ENCODE measurements around the gene DAP.

DNA sequence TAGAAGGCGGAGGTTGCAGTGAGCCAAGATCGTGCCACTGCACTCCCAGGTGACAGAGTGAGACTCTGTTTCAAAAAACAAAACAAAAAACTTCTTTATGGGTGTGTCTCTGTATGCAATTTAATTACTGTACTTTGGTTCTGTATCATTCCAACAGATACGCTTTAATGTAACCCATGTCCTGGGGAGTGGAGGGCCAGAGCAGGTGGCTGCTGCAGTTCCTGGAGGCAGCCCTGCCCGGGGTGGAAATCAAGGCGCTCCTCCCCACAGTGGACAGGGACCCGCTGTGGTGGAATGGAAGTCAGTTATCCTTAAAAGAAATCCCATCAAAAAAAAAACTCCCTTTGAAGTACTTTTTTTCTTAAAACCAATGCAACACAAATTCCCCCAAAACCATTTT, 1.9 kb downstream of the DAP start:
- TF ChIP-seq, protein P1, sequence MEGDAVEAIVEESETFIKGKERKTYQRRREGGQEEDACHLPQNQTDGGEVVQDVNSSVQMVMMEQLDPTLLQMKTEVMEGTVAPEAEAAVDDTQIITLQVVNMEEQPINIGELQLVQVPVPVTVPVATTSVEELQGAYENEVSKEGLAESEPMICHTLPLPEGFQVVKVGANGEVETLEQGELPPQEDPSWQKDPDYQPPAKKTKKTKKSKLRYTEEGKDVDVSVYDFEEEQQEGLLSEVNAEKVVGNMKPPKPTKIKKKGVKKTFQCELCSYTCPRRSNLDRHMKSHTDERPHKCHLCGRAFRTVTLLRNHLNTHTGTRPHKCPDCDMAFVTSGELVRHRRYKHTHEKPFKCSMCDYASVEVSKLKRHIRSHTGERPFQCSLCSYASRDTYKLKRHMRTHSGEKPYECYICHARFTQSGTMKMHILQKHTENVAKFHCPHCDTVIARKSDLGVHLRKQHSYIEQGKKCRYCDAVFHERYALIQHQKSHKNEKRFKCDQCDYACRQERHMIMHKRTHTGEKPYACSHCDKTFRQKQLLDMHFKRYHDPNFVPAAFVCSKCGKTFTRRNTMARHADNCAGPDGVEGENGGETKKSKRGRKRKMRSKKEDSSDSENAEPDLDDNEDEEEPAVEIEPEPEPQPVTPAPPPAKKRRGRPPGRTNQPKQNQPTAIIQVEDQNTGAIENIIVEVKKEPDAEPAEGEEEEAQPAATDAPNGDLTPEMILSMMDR (IDR thresholded peaks at IDR 0.05): no peak
- TF ChIP-seq POLR2AphosphoS5 (IDR thresholded peaks at IDR 0.05; ENCODE audit: low read depth, low read length) (no peak), TCF7L2 (IDR thresholded peaks at IDR 0.05; ENCODE audit: low read depth, low read length) (no peak), SIN3A (IDR thresholded peaks at IDR 0.05; ENCODE audit: borderline replicate concordance, insufficient read depth, low read depth, low read length) (no peak)
- TF ChIP-seq, protein P2, sequence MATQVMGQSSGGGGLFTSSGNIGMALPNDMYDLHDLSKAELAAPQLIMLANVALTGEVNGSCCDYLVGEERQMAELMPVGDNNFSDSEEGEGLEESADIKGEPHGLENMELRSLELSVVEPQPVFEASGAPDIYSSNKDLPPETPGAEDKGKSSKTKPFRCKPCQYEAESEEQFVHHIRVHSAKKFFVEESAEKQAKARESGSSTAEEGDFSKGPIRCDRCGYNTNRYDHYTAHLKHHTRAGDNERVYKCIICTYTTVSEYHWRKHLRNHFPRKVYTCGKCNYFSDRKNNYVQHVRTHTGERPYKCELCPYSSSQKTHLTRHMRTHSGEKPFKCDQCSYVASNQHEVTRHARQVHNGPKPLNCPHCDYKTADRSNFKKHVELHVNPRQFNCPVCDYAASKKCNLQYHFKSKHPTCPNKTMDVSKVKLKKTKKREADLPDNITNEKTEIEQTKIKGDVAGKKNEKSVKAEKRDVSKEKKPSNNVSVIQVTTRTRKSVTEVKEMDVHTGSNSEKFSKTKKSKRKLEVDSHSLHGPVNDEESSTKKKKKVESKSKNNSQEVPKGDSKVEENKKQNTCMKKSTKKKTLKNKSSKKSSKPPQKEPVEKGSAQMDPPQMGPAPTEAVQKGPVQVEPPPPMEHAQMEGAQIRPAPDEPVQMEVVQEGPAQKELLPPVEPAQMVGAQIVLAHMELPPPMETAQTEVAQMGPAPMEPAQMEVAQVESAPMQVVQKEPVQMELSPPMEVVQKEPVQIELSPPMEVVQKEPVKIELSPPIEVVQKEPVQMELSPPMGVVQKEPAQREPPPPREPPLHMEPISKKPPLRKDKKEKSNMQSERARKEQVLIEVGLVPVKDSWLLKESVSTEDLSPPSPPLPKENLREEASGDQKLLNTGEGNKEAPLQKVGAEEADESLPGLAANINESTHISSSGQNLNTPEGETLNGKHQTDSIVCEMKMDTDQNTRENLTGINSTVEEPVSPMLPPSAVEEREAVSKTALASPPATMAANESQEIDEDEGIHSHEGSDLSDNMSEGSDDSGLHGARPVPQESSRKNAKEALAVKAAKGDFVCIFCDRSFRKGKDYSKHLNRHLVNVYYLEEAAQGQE (IDR thresholded peaks at IDR 0.05; ENCODE audit: insufficient read depth in 1 of 2, low read depth in 2 of 2, low read length in 1 of 2): no peak
